ENCODE data around the gene RBCK1.
A peak's percentile ranks its signal among the peaks of the same experiment; 100 is the strongest.
"Not testable (repeated sequence)": the region's sequence is repeated elsewhere in the genome, so short reads cannot be mapped to it uniquely, and the experiment has no call there.

The RBCK1 gene

GRCh38 chr20:407953-408842 is at the start of gene RBCK1:
Gene RBCK1, plus strand, starts transcription at chr20:408299. Its CDS starts 459 bp downstream, at chr20:408758.
- DNase-seq: peak; percentile 47 to 77

- no peak for DNase-seq
Measured at GRCh38 chr20:358891-359555, 49.1 kb upstream of the RBCK1 start.

- no peak for DNase-seq
Measured at GRCh38 chr20:361561-361960, 46.5 kb upstream of the RBCK1 start.

GRCh38 chr20:362271-363254 is 45.5 kb upstream of the RBCK1 start:
- peak in 1 of 2 experiments; percentile 33 for DNase-seq

GRCh38 chr20:363319-364078 is 44.6 kb upstream of the RBCK1 start:
- DNase-seq: no peak

- DNase-seq: peak in 1 of 2 experiments; percentile 32
Measured at GRCh38 chr20:364905-365794, 42.9 kb upstream of the RBCK1 start.

GRCh38 chr20:366041-366718 is 41.9 kb upstream of the RBCK1 start:
- no peak for DNase-seq

GRCh38 chr20:366719-367485 is 41.2 kb upstream of the RBCK1 start:
- DNase-seq: no peak

- DNase-seq: no peak
Measured at GRCh38 chr20:367486-367887, 40.6 kb upstream of the RBCK1 start.

GRCh38 chr20:368915-369314 is 39.2 kb upstream of the RBCK1 start:
- DNase-seq: no peak

- no peak for DNase-seq
Measured at GRCh38 chr20:370151-370600, 37.9 kb upstream of the RBCK1 start.

GRCh38 chr20:370977-371754 is 36.9 kb upstream of the RBCK1 start:
- DNase-seq: no peak

GRCh38 chr20:371755-372542 is 36.1 kb upstream of the RBCK1 start:
- peak in 1 of 2 experiments; percentile 26 for DNase-seq

GRCh38 chr20:372543-373082 is 35.5 kb upstream of the RBCK1 start:
- not testable (repeated sequence) for DNase-seq

- peak in 1 of 2 experiments; percentile 32 for DNase-seq
Measured at GRCh38 chr20:373171-373890, 34.8 kb upstream of the RBCK1 start.

- DNase-seq: no peak
Measured at GRCh38 chr20:375265-375889, 32.7 kb upstream of the RBCK1 start.
